Fibroblast of skin of right quadriceps (primary cell): ENCODE results near the gene CELA2A.
A peak's percentile ranks its signal among the peaks of the same experiment; 100 is the strongest.

ENCODE experiments used
- DNase-seq: peaks from one replicate; pipeline ENCODE4 v3.0.0-alpha.2; 2013

Gene CELA2A

GRCh38 chr1:15456313-15456954, at the start of gene CELA2A:
CELA2A (plus strand) TSS chr1:15456732; CDS start chr1:15456754, 22 bp downstream.
- no peak for DNase-seq

- no peak for DNase-seq
These were observed 49.0 kb upstream of the CELA2A start for GRCh38 chr1:15407580-15407979.

- no peak for DNase-seq
These were observed 47.6 kb upstream of the CELA2A start for GRCh38 chr1:15408890-15409387.

DNA sequence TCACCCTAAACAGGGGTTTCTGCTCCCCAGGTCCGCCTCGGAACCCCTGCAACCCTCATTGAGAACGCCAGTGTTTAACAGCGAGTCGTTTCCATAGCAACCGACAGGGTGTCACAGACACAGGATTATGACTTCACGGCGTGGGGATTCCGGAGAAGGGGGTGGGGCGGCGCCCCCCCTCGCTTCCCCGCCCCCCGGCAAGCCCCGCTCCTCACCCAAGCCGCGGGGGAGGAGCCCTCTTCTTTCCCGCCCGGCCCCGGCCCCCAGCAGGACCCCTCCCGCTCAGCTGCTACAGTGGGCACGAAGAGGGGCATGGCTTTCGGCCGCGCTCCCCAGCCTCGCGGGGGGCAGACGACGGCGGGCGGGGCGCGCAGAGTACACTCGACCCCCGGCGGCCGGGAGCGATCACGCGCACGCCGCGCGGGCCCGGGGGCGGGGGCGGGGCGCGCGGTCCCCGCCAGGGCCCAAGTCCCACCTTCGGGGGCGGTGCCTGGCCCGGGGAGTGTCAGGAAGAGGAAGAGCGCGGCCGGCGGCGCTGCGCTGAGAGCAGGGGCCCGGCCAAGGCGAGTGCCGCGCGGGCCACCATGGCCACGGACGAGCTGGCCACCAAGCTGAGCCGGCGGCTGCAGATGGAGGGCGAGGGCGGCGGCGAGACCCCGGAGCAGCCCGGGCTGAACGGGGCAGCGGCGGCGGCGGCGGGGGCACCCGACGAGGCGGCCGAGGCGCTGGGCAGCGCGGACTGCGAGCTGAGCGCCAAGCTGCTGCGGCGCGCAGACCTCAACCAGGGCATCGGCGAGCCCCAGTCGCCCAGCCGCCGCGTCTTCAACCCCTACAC, 46.9 kb upstream of the CELA2A start, which contains the start of gene EFHD2:
Gene EFHD2, plus strand, starts transcription at position 501 of the 835 bp plus-strand sequence. Its CDS starts 84 bp downstream, at position 585.
- peak; percentile 70 for DNase-seq

- DNase-seq, result no peak
These were observed 46.2 kb upstream of the CELA2A start for GRCh38 chr1:15410223-15410883.

DNA sequence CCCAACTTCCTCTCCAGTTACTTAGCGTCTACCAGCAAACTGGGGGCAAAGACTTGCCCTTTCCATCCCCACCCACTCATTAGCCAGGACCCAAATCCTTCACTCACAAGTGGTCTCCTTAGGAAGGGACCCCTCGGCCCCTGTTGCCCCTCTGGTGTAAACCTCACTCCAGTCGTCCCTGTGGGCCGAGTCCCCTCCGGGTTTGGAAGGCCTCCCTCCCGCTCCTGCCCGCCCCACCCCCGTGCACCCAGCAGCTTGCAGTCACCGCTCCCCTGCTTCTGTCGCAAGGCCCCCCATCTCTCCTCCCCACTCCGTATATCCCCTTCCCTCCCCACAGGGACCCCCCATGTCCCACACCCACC, 45.7 kb upstream of the CELA2A start:
- DNase-seq, result no peak

DNA sequence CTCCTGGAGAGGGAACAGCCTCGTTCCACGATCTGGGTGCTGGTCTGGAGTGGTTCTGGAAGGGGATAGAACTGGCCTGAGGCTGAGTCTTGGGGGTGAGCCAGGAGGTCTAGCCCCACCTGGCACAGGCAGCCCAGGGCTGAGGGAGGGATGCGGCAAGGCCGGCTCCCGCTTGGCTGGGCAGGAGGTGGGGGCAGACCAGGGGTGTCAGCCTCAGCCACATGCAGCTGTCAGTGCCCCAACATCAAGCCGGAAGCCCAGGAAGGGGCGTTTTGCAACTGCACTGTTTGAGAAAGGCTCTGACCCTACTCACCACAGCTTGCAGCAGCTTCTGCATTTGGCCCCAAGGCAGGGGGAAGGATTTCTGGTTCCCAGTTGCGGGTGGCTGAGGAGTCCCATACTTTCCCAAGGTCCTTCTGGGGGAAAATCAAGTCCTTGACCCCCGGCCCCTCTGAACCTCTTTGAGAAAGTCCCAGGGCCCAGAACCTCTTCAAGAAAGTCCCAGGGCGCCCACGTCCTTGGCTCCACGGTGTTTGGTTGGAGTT, 44.9 kb upstream of the CELA2A start:
- DNase-seq, result no peak

- DNase-seq, result peak; percentile 38
These were observed 44.2 kb upstream of the CELA2A start for GRCh38 chr1:15412175-15412800.

DNA sequence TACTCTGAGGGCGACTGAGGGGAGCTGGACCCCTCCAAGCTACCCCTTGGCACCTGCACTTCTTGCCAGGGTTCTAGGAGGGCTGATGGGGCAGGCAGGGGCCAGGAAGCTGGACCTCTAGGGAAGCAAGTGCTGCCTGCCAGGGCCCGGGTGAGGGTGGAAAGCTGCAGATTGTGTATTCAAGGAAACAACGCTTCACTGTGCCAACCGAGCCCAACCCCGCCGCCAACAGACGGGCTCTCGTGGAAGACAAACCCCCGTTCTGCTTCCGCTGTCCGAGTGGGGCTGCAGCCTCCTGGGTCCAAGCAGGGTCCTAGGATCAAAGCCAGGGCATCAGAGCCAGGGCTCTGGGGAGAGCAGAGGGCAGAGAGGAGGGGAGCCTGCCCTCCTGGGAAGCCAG, 43.7 kb upstream of the CELA2A start:
- no peak for DNase-seq

DNA sequence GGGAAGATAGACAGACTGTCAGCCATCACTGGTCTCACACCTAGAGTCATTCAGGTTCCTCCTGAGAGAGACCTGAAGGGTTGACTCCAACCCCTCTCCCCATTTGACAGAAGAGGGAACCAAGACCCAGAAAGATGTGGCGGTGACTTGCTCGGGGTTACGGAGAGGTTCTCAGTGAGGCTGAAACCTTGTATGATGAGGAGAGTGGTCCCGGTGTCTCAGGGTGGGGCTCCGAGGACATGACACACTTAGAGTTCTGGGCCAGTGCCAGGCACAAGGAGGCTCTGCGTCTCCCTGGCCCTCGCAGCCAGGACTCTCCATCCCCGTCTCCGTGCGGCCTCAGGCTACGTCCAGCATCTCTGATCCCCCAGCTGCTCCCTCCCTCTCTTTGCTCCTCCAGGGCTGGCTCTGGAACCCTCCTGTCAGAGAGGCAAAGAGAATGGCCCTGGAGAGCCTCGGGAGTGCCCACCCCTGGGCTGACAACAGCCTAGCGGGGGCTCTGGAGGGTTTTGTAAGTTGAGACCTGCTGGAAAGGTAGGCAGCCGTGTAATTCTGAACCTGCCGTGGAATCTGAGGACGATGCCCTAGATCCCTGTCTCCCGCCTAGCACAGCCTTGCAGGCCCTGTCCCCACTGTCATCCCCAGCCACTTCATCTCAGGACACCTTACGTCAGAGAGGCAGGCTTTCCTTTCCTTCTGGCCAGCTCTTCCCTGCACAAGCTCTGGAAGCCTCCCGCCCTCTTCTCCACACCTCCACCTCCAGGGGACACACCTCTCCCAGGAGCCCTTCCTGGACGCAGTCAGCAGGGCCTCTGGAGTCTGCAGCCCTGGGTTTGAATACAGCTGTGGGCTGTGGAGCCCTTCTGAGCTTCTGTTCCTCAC, 42.7 kb upstream of the CELA2A start:
- no peak for DNase-seq

DNA sequence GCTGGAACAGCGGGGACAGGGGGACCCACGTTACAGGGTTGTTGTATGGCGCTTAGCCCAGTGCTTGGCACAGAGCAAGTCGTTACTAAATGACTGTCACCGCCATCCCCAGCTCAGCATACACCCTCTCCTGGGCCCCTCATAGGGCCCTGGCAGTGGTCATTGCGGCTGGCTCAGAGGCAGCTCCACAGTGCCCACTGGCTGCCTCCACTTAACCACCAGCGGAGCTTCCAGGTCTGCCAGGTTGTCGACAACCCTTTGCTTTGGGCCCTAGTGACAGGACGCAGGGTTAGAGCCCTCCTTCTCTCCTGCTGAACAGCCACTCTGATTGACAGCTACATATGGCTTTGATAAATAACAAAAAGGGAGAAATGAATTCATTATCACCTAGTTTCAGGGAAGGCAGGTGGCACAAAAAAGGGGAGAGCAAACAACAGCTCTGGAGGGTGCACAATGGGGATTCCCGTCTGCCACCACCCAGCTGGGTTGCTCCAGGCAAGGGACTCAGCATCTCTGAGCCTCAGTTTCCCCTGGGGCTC, 42.0 kb upstream of the CELA2A start:
- no peak for DNase-seq

DNA sequence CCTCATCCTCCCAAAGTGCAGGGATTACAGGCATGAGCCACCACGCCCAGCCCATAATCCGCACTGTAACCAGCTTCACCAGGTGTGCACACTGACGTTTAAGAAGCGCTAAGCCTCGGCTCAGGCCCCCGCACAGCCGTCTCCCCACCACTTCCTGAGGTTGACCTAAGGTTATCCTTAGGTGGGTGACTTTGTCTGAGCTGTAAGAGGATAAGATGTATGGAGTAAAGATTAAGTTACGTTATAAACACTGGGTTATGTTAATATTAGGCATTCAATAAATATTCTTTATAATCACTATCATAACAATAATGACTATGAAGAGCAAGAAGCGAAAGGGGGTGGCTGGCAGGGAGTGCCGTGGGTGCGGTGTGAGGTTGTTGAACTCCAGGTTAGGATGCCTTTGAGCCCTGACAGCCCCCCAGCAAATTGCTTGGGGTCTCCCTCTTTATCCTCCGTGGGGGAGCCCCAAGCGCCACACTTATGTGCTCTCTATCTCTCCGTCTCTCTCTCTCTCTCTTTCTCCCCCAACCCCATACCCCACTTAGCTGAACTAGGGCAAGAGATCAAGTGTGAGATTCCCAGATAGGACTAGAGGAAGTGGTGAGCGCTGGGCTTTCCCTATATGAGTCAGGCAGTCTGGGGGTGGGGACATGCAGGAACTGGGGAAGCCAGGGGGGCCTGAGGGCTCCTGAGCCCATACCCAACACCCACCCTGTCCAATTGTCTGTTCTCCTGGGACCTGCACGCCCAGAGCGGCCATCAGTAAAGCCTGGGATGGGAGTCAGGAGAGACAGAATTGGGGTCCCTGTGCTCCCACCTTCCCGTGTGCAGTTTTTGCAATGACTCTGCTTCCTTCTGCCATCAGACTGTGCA, 39.2 kb upstream of the CELA2A start:
- DNase-seq, result peak; percentile 66

GRCh38 chr1:15418806-15419515, 37.6 kb upstream of the CELA2A start:
- DNase-seq, result peak; percentile 21

DNA sequence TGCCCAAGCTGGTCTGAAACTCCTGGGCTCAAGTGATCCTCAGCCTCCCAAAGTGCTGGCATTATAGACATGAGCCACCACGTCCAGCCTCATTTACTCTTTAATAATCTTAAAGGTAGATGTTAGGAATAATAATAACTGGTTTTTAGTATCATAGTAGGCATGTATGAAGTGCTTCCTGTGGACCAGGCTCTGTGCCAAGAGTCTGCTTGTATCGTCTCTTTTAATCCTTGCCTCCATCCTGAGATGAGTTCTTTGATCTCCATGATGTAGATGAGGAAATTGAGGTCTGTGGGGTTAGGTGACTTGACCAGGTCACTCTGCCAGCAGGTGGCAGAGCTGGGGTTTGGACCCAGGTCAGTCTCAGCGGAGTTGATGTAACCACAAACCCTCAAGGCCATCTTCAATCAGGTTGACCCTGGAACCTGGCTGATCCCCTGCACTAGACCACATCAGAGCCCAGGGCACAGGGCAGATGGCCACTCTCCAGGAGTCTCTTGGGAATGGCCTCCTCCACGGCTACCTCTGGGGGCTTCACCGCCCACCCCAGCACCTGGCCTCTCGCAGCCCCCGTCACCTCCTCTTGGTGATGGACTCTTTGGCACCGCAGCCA, 35.6 kb upstream of the CELA2A start:
- DNase-seq, result no peak

- no peak for DNase-seq
These were observed 33.7 kb upstream of the CELA2A start for GRCh38 chr1:15422871-15423270.

DNA sequence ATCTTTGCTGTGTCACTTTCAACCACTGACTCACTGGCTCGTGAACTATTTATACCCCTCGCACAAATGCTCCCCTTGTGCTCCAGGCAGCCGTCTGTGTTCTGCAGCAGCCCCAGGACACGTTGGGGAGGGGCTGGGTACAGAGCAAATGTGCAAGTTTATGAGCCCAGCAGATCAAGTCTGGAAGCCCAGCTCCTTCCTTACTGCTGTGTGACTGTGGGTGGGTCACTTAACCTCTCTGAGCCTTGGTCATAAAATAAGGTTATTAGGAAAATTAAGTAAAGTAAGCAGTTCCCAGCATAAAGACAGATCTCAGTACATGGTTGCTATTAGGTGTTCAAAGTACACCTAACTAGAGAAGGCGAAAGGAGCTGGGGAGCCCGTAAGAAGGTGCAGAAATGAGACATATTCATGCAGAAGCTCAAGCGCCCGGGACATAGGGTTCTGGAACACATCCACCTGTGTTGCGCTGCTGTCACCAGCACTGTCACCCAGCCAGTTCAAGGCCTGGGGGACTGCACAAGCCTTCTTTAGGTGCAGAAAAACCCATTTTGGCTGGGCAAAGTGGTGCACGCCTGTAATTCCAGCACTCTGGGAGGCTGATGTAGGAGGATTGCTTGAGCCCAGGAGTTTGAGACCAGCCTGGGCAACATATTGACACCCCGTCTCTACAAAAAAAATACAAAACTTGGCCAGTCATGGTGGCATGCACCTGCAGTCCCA, 33.0 kb upstream of the CELA2A start:
- no peak for DNase-seq

- no peak for DNase-seq
These were observed 32.3 kb upstream of the CELA2A start for GRCh38 chr1:15424146-15424667.

- DNase-seq, result no peak
These were observed 31.6 kb upstream of the CELA2A start for GRCh38 chr1:15424981-15425380.
